GM23338 (cell line): ENCODE results near the gene NR1D1. TPM values are rescaled to one million over a fixed set of nuclear protein-coding genes. Genes with fewer than 3 reads are reported as not detected.

Experiments used
- ATAC-seq: fragments of 200-7000 bp; cut with Tn5 transposase; 3 replicates; pipeline ENCODE4 v1.9.1; 2020
- DNase-seq: peaks from one replicate; pipeline ENCODE4 v3.0.0-alpha.2; 2015; ENCODE audit warnings: low spot score
- H2AFZ ChIP-seq: fragments of 200-600 bp; sonication (generic); 2 replicates; pipeline ENCODE4 v1.8.0; 2016; ENCODE audit warnings: antibody characterized with exemption, mild to moderate bottlenecking, moderate library complexity
- H3F3A ChIP-seq: fragments of 200-600 bp; sonication (generic); replicated peaks from 2 replicates; pipeline ENCODE4 v1.8.0; 2017; ENCODE audit warnings: antibody characterized with exemption, mixed run types, low read depth
- H3K27ac ChIP-seq: fragments of 200-600 bp; sonication (generic); 2 replicates; pipeline ENCODE4 v1.6.1; 2016; ENCODE audit warnings: low read depth
- H3K27me3 ChIP-seq: fragments of 200-600 bp; sonication (generic); 2 replicates; pipeline ENCODE4 v1.8.0; 2016; ENCODE audit warnings: mild to moderate bottlenecking, mixed run types, moderate library complexity; ENCODE audit not compliant: insufficient read depth
- H3K36me3 ChIP-seq: fragments of 200-600 bp; sonication (generic); 2 replicates; pipeline ENCODE4 v1.8.0; 2016; ENCODE audit warnings: mild to moderate bottlenecking; ENCODE audit not compliant: insufficient read depth
- H3K4me1 ChIP-seq: fragments of 200-600 bp; sonication (generic); 2 replicates; pipeline ENCODE4 v1.8.0; 2016; ENCODE audit warnings: mild to moderate bottlenecking, moderate library complexity; ENCODE audit not compliant: insufficient read depth
- H3K4me2 ChIP-seq: fragments of 200-600 bp; sonication (generic); 2 replicates; pipeline ENCODE4 v1.7.1; 2017; ENCODE audit warnings: mixed run types
- H3K4me3 ChIP-seq: fragments of 200-600 bp; sonication (generic); 2 replicates; pipeline ENCODE4 v1.6.1; 2016; ENCODE audit warnings: mixed run types
- H3K79me2 ChIP-seq: fragments of 200-600 bp; sonication (generic); replicated peaks from 2 replicates; pipeline ENCODE4 v1.8.0; 2017; ENCODE audit warnings: mild to moderate bottlenecking; ENCODE audit not compliant: insufficient read depth
- H3K9me2 ChIP-seq: fragments of 200-600 bp; sonication (generic); 2 replicates; pipeline ENCODE4 v1.8.0; 2017; ENCODE audit not compliant: insufficient read depth
- H4K20me1 ChIP-seq: fragments of 200-600 bp; sonication (generic); replicated peaks from 2 replicates; pipeline ENCODE4 v1.8.0; 2017; ENCODE audit warnings: mild to moderate bottlenecking; ENCODE audit not compliant: insufficient read depth
- H3K27ac Mint-ChIP-seq: 2 replicates; pipeline ENCODE4 v1.8.0; 2020; ENCODE audit warnings: inconsistent platforms, mild to moderate bottlenecking, moderate library complexity, mixed read lengths
- H3K27me3 Mint-ChIP-seq: 3 replicates; pipeline ENCODE4 v1.8.0; 2022; ENCODE audit warnings: low read depth, mild to moderate bottlenecking, moderate library complexity, mixed read lengths, inconsistent platforms; ENCODE audit not compliant: insufficient read depth, poor library complexity
- H3K36me3 Mint-ChIP-seq: 3 replicates; pipeline ENCODE4 v1.8.0; 2021; ENCODE audit warnings: low read depth, mild to moderate bottlenecking, inconsistent platforms, moderate library complexity, mixed read lengths
- H3K4me1 Mint-ChIP-seq: 3 replicates; pipeline ENCODE4 v1.8.0; 2020; ENCODE audit warnings: mild to moderate bottlenecking, inconsistent platforms, mixed read lengths
- H3K4me3 Mint-ChIP-seq: 3 replicates; pipeline ENCODE4 v1.8.0; 2021; ENCODE audit warnings: moderate library complexity, mild to moderate bottlenecking, inconsistent platforms, mixed read lengths
- H3K9me3 Mint-ChIP-seq: 3 replicates; pipeline ENCODE4 v1.8.0; 2020; ENCODE audit warnings: moderate library complexity, mild to moderate bottlenecking, inconsistent platforms, mixed read lengths
- CREB1 ChIP-seq: fragments of 250-450 bp; sonication (Bioruptor Pico); IDR thresholded peaks from 2 replicates; pipeline ENCODE4 v1.5.0; 2020; ENCODE audit warnings: low read depth, mild to moderate bottlenecking, moderate library complexity
- EZH2 ChIP-seq: fragments of 200-600 bp; sonication (generic); IDR thresholded peaks from one replicate; pipeline ENCODE4 v1.8.0; 2017; ENCODE audit warnings: antibody characterized with exemption, mild to moderate bottlenecking, low read depth; ENCODE audit not compliant: unreplicated experiment
- EZH2phosphoT487 ChIP-seq: fragments of 200-600 bp; sonication (generic); IDR thresholded peaks from one replicate; pipeline ENCODE4 v1.8.1; 2018; ENCODE audit warnings: antibody characterized with exemption; ENCODE audit not compliant: unreplicated experiment
- JUNB ChIP-seq: IDR thresholded peaks from one replicate; pipeline ENCODE4 v1.6.1; 2016; ENCODE audit warnings: antibody characterized with exemption; ENCODE audit not compliant: unreplicated experiment
- NANOG ChIP-seq: IDR thresholded peaks from 2 replicates; pipeline ENCODE4 v1.6.1; 2016; ENCODE audit warnings: antibody characterized with exemption, borderline replicate concordance
- POLR2AphosphoS5 ChIP-seq: IDR thresholded peaks from 2 replicates; pipeline ENCODE4 v1.6.1; 2016; ENCODE audit warnings: antibody characterized with exemption, low read depth
- STAT1 ChIP-seq: IDR thresholded peaks from one replicate; pipeline ENCODE4 v1.6.1; 2016; ENCODE audit warnings: antibody characterized with exemption; ENCODE audit not compliant: unreplicated experiment
- ZNF114 ChIP-seq: fragments of 250-450 bp; sonication (Bioruptor Pico); IDR thresholded peaks from 2 replicates; pipeline ENCODE4 v1.5.0; 2020; ENCODE audit warnings: mild to moderate bottlenecking, moderate library complexity
- ZNF331 ChIP-seq: fragments of 250-450 bp; sonication (Bioruptor Pico); IDR thresholded peaks from 2 replicates; pipeline ENCODE4 v1.5.0; 2020; ENCODE audit warnings: low read depth, mild to moderate bottlenecking, moderate library complexity
- polyA plus RNA-seq: library from polyadenylated mRNA; unstranded; fragments of >200 nt; fragmentation: Nextera tagmentation; extraction: Ambion mirVana; gene quantifications from 2 replicates; pipeline ENCODE4 v1.2.1, GENCODE V29; 2016
- total RNA-seq: library from RNA; depleted of rRNA; stranded (reverse); fragments of >200 nt; shearing (Covaris generic); gene quantifications from 2 replicates; pipeline ENCODE4 v1.2.3, GENCODE V29; 2014
- TF ChIP-seq, protein P1 (sequence below): fragments of 250-450 bp; sonication (Bioruptor Pico); IDR thresholded peaks from 2 replicates; pipeline ENCODE4 v1.5.0; 2020; ENCODE audit warnings: mild to moderate bottlenecking, moderate library complexity
- TF ChIP-seq, protein P2 (sequence below): IDR thresholded peaks from 2 replicates; pipeline ENCODE4 v1.6.1; 2016; ENCODE audit warnings: antibody characterized with exemption
- TF ChIP-seq, protein P3 (sequence below): IDR thresholded peaks from one replicate; pipeline ENCODE4 v1.6.1; 2018; ENCODE audit warnings: antibody characterized with exemption; ENCODE audit not compliant: unreplicated experiment
- TF ChIP-seq, protein P4 (sequence below), 2 experiments: fragments of 200-600 bp in 1 of 2; sonication (generic) in 1 of 2; conservative IDR thresholded peaks; 2 replicates each; pipeline versions ENCODE4 v1.5.1 to v1.6.1; 2016 to 2017; ENCODE audit warnings: antibody characterized with exemption in 2 of 2, low read depth in 2 of 2, mild to moderate bottlenecking in 2 of 2, moderate library complexity in 1 of 2

Gene NR1D1
- total and polyA plus RNA-seq, 2 experiments from 2014 or later = 3.3 to 4.2 TPM

DNA sequence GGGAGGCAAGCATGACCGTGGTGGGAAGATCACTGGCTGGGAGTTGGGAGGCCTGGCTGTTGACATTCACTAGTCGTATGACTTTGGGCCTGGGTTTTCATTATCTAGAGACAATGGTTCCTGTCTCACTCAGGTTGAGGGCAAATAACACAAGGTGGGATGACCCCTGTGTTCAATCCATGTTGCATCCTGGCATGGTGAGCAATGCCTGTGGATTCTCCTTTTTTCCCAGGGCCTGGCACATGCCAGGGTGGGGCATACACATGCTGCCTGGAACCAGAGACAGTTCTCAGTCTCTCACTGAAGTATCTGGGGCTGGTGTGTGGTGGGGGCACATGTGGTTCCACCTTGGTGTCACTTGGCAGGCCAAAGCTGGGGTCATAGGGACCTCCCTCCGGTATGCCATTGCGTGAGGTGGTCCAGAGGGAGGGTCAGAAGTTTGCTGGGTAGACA is 32.2 kb downstream of the NR1D1 start:
- Histone ChIP-seq H3K4me2 (peak overlapping the region; percentile 82), H3K27me3 (peaks cover 12% of the 10 kb centered on the region; the same call in 1 of the 2 replicates), H3K36me3 (no peaks in the 10 kb centered on the region), H3K79me2 (peaks cover 7% of the 10 kb centered on the region; the same call in 1 of the 2 replicates), H3K4me1 (peaks cover 69% of the 10 kb centered on the region), H3K4me3 (peak overlapping the region; percentile 54; the same call in 1 of the 2 replicates), H3F3A (0 out of 2 replicates have a peak, but pooled peaks cover 23% of the 10 kb centered on the region), H2AFZ (no peak overlapping the region), H3K9me2 (no peaks in the 10 kb centered on the region), H3K27ac (no peak overlapping the region), H4K20me1 (no peaks in the 10 kb centered on the region)
- Mint-ChIP-seq H3K4me3 (peak overlapping the region; percentile 57; the same call in 1 of the 3 replicates), H3K4me1 (peaks cover 79% of the 10 kb centered on the region), H3K9me3 (no peaks in the 10 kb centered on the region), H3K27me3 (peaks cover 31% of the 10 kb centered on the region), H3K36me3 (no peaks in the 10 kb centered on the region), H3K27ac (no peak overlapping the region)
- TF ChIP-seq POLR2AphosphoS5 (no peak), STAT1 (no peak), EZH2phosphoT487 (no peak), NANOG (no peak), ZNF331 (CRISPR knock-in tag) (no peak), CREB1 (no peak), ZNF114 (no peak), JUNB (no peak), EZH2 (no peak)
- TF ChIP-seq, protein P1, sequence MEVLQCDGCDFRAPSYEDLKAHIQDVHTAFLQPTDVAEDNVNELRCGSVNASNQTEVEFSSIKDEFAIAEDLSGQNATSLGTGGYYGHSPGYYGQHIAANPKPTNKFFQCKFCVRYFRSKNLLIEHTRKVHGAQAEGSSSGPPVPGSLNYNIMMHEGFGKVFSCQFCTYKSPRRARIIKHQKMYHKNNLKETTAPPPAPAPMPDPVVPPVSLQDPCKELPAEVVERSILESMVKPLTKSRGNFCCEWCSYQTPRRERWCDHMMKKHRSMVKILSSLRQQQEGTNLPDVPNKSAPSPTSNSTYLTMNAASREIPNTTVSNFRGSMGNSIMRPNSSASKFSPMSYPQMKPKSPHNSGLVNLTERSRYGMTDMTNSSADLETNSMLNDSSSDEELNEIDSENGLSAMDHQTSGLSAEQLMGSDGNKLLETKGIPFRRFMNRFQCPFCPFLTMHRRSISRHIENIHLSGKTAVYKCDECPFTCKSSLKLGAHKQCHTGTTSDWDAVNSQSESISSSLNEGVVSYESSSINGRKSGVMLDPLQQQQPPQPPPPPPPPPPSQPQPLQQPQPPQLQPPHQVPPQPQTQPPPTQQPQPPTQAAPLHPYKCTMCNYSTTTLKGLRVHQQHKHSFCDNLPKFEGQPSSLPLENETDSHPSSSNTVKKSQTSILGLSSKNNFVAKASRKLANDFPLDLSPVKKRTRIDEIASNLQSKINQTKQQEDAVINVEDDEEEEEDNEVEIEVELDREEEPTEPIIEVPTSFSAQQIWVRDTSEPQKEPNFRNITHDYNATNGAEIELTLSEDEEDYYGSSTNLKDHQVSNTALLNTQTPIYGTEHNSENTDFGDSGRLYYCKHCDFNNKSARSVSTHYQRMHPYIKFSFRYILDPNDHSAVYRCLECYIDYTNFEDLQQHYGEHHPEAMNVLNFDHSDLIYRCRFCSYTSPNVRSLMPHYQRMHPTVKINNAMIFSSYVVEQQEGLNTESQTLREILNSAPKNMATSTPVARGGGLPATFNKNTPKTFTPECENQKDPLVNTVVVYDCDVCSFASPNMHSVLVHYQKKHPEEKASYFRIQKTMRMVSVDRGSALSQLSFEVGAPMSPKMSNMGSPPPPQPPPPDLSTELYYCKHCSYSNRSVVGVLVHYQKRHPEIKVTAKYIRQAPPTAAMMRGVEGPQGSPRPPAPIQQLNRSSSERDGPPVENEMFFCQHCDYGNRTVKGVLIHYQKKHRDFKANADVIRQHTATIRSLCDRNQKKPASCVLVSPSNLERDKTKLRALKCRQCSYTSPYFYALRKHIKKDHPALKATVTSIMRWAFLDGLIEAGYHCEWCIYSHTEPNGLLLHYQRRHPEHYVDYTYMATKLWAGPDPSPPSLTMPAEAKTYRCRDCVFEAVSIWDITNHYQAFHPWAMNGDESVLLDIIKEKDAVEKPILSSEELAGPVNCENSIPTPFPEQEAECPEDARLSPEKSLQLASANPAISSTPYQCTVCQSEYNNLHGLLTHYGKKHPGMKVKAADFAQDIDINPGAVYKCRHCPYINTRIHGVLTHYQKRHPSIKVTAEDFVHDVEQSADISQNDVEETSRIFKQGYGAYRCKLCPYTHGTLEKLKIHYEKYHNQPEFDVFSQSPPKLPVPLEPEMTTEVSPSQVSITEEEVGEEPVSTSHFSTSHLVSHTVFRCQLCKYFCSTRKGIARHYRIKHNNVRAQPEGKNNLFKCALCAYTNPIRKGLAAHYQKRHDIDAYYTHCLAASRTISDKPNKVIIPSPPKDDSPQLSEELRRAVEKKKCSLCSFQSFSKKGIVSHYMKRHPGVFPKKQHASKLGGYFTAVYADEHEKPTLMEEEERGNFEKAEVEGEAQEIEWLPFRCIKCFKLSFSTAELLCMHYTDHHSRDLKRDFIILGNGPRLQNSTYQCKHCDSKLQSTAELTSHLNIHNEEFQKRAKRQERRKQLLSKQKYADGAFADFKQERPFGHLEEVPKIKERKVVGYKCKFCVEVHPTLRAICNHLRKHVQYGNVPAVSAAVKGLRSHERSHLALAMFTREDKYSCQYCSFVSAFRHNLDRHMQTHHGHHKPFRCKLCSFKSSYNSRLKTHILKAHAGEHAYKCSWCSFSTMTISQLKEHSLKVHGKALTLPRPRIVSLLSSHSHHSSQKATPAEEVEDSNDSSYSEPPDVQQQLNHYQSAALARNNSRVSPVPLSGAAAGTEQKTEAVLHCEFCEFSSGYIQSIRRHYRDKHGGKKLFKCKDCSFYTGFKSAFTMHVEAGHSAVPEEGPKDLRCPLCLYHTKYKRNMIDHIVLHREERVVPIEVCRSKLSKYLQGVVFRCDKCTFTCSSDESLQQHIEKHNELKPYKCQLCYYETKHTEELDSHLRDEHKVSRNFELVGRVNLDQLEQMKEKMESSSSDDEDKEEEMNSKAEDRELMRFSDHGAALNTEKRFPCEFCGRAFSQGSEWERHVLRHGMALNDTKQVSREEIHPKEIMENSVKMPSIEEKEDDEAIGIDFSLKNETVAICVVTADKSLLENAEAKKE (CRISPR knock-in tag) = no peak
- TF ChIP-seq, protein P2, sequence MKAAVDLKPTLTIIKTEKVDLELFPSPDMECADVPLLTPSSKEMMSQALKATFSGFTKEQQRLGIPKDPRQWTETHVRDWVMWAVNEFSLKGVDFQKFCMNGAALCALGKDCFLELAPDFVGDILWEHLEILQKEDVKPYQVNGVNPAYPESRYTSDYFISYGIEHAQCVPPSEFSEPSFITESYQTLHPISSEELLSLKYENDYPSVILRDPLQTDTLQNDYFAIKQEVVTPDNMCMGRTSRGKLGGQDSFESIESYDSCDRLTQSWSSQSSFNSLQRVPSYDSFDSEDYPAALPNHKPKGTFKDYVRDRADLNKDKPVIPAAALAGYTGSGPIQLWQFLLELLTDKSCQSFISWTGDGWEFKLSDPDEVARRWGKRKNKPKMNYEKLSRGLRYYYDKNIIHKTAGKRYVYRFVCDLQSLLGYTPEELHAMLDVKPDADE = no peak
- TF ChIP-seq, protein P3, sequence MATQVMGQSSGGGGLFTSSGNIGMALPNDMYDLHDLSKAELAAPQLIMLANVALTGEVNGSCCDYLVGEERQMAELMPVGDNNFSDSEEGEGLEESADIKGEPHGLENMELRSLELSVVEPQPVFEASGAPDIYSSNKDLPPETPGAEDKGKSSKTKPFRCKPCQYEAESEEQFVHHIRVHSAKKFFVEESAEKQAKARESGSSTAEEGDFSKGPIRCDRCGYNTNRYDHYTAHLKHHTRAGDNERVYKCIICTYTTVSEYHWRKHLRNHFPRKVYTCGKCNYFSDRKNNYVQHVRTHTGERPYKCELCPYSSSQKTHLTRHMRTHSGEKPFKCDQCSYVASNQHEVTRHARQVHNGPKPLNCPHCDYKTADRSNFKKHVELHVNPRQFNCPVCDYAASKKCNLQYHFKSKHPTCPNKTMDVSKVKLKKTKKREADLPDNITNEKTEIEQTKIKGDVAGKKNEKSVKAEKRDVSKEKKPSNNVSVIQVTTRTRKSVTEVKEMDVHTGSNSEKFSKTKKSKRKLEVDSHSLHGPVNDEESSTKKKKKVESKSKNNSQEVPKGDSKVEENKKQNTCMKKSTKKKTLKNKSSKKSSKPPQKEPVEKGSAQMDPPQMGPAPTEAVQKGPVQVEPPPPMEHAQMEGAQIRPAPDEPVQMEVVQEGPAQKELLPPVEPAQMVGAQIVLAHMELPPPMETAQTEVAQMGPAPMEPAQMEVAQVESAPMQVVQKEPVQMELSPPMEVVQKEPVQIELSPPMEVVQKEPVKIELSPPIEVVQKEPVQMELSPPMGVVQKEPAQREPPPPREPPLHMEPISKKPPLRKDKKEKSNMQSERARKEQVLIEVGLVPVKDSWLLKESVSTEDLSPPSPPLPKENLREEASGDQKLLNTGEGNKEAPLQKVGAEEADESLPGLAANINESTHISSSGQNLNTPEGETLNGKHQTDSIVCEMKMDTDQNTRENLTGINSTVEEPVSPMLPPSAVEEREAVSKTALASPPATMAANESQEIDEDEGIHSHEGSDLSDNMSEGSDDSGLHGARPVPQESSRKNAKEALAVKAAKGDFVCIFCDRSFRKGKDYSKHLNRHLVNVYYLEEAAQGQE = no peak
- TF ChIP-seq, protein P4, sequence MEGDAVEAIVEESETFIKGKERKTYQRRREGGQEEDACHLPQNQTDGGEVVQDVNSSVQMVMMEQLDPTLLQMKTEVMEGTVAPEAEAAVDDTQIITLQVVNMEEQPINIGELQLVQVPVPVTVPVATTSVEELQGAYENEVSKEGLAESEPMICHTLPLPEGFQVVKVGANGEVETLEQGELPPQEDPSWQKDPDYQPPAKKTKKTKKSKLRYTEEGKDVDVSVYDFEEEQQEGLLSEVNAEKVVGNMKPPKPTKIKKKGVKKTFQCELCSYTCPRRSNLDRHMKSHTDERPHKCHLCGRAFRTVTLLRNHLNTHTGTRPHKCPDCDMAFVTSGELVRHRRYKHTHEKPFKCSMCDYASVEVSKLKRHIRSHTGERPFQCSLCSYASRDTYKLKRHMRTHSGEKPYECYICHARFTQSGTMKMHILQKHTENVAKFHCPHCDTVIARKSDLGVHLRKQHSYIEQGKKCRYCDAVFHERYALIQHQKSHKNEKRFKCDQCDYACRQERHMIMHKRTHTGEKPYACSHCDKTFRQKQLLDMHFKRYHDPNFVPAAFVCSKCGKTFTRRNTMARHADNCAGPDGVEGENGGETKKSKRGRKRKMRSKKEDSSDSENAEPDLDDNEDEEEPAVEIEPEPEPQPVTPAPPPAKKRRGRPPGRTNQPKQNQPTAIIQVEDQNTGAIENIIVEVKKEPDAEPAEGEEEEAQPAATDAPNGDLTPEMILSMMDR (conservative IDR thresholded peaks at IDR 0.05; ENCODE audit: low read depth in 2 of 2) = no peak
- no peak for ATAC-seq
- DNase-seq = no peak
